8988T (cell line): ENCODE results near the gene ZDHHC11B.

Experiments
- DNase-seq: peaks from one replicate; pipeline ENCODE4 v3.0.0; 2011

The ZDHHC11B gene

DNA sequence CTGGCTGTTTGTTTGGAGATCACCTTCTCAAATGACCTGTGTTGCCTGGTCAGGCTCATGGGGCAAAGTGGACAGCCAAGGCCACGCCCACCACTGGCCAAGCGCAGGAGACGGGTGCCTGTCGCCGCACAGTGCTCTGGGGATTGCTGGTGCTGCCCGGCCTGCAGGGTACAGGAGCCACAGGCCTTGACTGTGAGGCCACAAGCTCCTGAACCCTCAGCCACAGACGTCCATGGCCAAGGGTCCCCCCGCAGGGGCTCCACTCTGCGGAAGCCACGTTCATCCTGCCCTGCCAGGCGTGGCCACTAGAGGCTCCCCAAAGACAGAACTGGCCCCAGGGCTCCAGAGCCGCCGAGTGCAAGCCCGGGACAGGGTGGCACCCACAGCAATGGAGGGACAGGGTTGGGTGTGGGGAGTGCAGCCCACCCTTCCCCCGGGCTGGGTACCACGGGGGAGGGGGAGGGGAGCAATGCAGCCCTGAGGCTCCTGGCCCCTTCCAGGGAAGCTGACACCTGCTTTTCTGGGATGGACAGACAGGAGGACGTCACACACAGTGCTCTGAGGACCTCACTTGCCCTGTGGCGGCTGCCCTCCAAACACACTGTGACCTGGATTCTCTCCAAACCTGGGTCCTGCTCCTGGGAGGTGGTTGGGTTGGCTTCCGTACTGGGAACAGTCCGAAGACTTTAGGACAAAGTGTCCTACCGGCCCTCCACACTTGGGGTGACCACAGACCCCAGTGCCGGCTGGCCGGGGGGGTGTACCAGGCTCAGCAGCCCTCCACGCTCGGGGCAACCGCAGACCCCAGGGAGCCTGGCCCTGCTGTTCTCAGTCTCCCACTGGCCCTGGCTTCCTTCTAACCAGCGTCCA is 112.8 kb downstream of the ZDHHC11B start:
- DNase-seq: peak; percentile 96

DNA sequence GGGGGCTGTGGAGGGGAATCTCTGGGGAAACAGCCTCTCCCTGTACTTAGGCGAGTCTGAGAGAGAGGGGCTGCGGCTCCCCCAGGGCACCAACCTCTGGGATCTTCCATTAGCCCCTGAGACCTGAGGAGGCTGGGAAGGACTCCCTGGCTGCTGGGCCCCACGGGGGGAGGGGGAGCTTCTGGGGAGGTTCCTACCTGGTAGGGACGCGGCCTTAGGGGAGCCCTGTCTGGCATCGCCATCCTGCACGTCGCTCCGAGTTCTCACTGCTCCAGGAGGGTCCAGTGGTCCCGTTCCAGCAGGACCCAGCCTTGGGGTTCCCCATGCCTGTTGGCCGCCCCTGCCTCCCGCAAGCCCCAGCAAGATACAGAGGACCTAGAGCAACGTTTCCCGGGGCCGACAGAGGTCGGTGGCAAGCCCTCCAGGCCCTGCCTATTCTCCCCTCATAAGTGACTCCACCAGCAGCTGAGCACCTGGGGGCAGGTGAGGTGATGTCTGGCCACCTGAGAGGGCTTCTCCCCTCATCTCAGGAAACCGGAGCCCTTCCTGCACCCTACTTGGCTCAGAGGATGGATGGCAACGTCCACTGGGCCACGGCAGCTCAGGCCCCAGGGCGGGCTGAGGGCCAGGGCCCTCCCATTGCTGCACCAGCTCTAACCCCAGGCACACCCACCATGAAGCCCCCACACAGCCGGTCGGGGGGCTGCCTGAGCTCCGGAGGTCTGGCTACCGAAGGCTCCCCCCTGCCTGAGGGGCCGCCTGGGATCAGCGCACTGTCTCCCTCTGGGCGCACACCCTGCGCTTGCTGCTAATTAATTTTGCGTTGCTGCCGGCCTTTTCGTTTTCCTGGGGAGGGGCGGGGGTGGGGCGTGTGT is 113.9 kb downstream of the ZDHHC11B start:
- DNase-seq: no peak

DNA sequence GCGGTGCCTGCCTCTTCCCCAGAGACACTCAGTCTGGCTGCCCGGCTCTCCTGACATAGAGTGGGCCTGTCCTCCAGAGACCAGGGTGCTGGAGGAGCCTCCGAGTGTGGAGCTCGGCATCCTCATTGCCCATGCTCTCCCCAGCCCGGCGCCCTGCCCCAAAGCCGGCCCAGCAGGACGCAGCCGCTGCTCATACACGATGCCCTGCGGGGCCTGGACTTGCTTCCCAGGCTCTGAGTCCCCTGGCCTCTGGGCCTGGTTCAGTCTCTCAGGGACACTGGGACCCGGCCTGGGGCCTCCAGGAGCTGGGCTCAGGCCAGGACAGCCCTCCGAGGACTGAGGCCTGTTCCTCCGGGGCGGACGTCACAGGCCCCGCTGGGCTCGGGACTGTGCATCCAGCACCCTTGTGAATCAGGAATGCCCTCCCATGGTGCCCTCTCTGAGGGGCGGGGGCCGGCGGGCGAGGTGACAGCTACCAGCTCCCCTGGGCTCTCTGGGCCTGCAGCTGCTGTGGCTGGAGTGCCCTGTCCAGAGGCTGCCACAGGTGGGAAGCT is 114.6 kb downstream of the ZDHHC11B start:
- no peak for DNase-seq

DNA sequence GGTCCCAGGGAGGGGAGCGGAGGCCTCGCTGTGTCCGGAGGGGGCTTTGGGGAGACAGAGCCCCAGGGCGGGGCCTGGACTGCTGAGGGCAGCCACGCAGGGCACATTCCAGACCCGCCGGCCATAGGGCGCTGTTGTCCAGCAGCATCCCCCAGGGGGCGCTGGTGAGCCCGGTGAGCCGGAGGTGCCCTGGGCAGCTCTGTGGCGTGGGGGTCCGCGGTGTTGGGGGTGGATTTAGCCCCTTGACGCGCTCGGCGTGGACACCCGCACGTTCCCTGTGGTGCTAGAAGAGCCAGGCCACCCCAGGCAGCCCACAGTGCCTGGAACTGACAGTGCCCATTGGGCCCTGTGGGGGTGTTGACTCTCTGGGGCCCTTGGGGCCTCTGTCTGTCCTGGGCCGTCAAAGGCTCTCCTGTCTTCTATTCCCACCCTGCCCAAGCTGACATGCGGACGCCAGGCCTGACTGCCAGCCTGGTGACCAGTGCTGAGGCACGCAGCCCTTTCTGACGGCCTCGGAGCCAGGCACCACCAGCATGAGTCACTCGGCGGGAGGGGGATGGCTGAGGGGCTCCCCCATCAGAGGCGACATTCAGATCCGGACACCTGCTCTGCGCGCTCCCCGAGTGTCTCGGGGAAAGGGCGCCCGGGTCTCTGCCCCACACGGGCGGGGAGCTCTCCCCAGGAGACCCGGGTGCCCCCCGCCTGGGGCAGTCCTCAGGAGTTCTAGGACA is 115.3 kb downstream of the ZDHHC11B start:
- peak; percentile 83 for DNase-seq

DNA sequence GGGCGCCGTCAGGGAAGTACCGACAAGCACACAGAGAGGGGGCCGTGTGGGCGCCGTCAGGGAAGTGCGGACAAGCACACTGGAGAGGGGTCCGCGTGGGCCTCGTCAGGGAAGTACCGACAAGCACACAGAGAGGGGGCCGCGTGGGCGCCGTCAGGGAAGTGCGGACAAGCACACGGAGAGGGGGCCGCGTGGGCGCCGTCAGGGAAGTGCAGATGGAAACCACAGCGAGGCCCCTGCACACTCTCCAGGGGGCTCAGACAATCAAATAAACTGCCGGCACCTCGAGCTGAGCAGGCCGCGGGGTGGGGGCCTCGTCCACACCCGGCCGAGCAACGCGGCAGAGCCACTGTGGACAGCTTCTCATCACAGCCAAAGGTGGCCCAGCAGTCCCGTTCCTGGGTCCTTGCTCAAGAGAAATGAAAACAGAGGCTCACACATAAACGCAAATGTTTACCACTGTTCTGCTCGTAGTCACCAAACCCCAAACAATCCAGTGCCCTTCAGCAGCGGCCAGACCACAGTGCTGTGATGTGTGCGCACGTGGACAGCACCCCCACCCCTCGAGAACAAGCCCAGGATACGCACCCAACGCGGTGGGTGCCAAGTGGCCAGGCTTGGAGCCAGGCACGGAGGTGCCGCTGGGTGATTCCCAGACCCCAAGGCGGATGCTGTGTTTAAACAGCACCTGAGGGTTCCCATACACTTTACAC is 116.1 kb downstream of the ZDHHC11B start:
- no peak for DNase-seq

DNA sequence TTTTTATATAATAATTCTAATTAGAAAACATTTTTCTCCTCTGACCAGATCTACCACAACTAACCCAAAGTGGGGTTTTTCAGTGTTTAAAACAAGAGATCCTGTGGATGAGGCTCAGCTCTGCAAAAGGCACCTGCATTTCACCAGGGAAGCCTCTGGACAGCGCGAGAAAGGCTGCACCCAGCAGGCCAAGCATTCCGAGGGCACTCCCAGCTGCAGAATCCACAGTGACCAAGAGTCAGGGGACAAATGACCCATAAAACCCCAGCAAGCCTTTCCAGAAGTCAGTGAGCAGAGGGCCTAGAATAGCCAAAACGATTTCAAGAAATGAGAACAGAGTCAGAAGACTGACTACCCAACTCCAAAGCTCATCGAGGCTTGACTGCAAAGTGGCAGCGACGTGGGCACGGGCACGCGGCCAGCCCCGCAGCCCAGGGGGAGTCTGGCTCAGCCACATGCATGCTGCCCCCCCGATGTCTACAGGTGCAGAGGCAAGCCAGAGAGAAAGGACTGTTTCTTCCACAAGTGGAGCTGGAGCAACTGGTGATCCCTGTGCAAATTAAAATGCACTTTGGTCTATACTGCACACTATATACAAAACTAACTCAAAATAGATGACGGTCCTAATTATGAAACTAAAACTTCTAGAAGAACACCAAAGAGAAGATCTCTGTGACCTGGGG is 117.6 kb downstream of the ZDHHC11B start:
- DNase-seq: no peak

DNA sequence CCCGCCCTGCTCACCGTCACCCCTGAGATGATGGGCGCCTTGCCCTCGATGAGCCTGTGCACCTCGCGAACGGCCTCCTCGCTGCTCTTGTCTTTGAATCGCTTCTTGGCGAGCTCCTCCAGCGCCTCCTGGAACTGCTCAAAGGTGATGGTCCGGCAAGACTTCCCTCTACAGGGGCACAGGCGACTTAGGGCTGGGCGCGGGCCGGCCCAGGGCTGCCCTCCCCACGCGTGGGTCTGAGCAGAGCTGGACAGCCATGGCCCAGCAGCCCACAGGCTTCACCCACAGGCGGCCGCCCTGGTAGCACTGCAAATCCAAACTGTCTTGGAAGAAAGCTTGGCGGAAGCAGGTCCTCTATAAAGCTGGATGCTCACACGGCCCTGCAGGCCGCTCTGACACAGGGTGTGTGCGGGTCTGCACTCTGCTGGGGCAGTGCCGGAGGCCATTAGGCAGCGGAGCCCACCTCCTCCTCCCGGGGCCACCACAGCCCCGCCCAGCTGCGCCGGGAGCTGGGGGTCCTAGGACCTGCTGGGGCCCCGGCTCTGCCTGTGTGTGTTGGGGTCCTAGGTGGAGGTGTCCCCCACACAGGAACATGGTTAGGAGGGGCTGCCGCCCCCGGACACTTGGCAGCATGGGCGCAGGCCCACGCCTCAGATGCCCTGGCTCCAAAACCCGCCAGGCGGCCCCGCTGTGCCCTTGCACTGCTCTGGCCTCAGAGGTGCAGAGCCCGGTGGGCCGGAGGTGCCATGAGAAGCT is 118.4 kb downstream of the ZDHHC11B start:
- DNase-seq: no peak

DNA sequence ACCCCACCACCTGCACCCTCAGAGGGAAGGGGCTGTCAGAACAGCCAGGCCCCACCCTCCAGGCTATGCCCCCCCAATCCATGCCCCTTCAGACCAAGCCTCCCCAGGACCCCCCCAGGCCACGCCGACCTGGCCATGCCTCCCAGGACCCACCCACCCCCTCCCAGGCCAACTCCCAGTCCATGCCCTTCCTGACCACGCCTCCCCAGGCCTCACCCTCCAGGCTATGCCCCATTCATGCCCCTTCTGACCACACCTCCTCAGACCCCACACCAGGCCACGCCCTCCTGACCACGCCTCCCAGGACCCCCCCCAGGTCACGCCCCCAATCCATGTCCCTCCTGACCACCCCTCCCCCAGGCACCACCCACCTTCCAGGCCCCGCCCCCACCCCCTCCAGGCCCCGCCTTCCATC is 119.0 kb downstream of the ZDHHC11B start:
- DNase-seq: peak; percentile 87

DNA sequence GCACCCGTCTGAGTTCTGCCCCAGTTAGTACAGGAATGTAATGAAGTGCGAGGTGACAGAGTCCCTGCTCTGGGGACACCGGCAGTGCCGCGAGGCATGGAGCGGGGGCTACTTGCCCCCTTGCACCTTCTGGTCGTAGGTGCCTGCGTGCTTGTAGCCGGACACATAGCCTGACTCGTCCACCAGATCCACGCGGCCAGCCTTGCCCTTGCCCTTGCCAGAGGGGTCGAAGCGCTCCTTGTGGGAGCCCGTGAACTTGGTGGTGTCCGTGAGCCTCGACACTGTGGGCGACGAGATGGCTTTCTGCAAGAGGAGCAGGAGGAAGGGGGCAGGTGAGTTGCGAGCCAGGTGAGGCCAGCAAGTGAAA is 119.6 kb downstream of the ZDHHC11B start:
- no peak for DNase-seq

DNA sequence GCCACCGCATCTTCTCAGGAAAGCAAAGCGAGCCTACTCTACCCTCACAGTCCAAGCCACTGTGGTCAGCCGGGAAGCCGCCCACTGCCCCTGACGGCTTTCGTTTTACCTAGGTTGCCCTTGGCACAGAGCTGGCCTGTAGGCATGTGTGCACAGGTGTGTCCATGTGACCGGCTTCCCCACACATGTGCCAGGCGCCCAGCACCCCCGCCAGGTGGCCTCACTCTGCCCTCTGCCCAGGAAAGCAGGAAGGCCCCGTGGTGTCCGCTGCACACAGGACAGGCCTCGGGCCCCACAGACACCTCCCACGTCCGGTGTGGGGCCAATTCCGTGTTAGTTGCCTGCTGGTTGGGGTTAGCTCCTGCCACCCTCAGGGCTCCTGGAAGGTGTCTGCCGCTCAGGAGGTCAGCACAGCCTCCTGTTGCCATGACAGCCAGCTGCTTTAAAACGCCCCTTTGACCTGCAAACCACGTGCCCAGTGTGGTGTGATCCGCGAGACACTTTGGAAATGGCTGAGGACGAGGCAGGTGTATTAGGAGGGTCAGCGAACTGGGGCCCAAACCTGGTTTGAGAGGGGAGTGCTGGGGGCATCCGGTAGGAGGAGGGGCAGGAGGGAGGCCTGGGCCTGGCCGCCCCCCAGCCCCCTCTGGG is 120.1 kb downstream of the ZDHHC11B start:
- DNase-seq: no peak

DNA sequence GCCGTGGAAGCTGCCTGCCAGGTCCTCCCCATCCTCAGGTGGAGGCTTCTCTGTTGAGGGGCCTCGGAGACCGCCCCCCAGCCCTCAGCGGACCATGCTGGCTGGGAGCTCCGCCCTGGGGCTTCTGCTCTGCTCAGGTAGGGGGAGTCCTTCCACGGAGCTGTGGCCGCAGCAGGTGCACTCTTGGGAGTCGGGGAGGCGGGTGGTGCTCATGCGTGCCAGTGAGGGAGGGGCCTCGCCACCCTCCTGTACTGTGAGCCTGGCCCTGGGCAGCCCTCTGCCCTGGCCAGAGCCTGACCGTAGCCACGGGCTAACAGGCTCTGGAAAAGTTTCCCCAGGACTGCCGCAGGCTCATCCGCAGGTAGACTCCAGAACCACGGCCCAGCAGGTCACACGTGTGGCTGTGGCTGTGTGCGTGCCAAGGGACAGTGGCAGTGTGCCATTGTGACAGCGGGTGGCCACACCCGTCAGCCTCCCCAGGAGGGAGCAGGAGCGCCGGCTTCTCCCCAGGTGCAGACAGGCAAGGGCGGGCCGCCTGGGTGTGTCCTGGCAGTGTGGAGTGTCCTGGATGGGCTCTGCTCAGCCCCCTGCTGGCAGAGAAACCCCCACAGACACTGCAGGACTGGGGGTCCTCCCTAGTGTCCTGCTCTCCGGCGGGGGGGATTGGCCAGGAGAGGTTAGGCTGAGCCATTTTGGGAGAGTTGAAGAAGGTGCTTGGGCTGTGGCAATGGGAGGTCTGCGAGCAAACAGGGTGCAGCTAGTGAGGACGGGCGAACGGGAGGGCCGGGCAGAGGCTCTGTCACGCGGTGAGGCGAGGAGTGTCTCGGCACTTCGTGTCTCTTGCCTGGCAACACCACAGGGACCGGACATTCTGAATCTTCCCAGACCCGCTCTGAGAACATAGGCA is 120.8 kb downstream of the ZDHHC11B start:
- no peak for DNase-seq

DNA sequence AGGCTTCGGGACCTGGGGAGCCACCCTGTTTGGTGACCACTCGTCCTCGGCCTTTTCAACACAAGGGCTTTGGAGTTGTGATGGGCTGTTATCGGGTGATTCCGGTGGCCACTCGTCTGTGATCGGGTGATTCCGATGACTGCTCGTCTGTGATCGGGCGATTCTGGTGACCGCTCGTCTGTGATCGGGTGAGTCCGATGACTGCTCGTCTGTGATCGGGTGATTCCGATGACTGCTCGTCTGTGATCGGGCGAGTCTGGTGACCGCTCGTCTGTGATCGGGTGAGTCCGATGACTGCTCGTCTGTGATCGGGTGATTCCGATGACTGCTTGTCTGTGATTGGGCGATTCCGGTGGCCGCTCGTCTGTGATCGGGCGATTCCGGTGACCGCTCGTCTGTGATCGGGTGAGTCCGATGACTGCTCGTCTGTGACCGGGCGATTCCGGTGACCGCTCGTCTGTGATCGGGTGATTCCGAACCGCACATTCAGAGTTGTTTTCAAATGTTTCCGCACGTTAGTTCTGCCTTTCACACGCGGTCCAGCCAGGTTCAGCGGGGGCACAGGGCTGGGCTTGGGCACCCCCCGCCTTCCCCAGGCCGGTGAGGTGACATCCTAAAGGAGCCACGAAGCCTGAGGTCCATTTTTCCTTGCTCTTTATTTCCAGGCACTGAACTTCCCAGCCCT is 121.6 kb downstream of the ZDHHC11B start:
- no peak for DNase-seq

DNA sequence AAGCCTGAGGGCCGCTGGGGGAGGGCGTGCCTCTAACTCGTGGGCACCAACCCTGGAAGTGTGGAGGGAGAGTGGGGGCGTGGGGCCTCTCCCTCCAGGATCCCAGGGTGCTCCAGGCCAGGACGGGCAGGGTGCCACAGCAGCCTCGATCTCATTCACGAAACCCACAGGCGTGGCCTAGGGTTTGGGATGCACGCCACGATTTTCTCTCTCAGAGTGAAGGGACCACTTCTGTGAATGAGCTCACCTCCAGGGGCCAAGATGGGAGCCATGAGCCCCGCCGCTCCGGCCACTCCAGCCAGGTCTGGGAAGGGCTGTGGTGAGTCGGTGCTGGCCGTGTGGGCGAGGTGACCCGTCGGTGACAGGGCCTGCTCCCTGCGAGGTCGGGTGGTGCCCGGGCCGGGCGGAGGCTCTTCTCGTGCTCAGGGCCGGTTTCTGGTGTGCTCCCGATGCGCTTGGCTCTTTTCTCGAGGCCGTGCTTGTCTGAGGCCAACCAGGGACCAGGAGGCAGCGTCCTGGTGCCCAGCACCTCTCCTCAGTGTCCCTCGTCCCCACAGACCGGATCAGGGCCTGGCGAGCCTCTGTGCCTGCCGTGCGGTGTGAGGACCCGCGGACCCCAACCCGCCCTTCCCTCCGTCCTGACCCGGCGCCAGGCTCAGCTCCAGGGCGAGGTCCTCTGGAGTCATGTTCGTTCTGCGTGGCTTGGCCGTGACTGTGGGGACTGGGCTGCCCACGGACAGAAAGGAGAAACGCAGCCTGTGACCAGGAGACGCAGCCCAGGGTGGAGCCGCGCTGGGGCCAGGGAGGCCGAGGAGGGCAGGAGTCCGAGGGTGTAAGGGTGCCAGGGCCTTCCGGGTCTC is 122.4 kb downstream of the ZDHHC11B start:
- DNase-seq: no peak

DNA sequence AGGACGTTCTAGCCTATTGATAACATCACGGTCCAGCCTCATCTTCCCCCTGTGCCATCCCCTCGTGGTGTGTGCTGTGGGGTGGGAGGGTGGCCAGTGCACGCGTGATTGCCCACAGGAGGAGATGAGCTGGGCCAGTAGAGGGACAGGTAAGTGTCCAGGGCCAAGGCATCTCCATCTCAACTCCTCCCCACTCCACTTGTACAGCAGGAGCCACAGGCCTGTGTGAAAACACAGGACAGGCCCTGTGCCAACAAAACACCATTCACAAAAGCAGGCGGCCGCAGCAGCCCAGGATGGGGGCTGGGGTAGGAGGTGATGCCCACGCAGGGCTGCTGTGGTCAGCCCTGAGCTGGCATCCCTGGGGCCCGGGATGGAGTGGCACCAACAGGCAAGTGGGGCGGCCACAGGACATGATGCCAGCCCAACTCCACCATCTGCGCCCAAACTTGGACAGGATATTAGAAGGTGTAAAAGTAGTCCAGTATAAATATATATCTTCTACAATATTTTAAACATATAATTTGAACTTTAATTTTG is 124.0 kb downstream of the ZDHHC11B start:
- no peak for DNase-seq
